Fibroblast of skin of left biceps (primary cell): Measurements from ENCODE around the gene SPDYE4.

Experiments used
- DNase-seq, 2 experiments: peaks; one replicate each; pipeline ENCODE4 v3.0.0-alpha.2; 2013; ENCODE audit warnings: low read depth in 2 of 2

Gene SPDYE4

DNA sequence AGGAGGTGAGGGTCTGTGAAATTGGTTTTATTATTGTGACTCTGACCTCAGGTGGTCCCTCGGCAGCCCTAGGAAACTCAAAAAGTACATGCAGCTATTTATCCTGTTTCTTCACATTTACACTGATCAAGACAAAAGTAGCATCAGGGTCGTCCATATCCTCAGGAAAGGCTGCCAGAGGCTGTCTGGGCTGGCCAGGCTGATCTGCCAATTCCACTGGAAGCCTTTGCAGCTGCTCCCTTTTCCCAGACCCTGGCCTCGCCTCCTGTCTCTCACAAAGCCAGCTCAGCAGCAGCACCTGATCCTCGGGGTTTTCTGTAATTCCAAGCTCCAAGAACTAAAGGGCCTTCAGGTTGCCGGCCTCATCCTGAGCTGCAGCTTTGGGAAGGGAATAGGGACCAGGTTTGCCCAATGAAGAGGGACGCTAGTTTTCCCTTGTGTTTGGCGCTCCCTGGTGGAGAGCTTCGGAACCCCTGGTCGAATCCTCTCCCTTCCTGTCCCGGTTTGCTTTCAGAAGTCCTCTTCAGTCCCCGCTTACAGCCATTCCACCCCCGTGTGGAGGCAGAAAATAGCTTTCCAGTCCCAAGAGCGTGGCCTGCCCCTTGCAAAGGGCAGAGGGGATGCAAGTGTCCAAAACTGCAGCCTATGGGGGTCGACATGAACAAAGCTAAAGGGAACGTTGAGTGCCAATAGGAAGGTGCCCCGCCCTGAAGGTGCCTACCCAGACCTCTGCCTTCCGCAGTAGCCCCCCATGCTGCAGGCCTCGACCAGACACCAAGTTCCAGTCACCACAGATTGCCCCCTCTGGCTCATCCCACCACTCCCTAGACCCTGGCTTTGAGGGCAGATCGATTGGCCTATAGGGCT, 27.4 kb upstream of the SPDYE4 start:
- DNase-seq: peak; percentile 19 to 20

DNA sequence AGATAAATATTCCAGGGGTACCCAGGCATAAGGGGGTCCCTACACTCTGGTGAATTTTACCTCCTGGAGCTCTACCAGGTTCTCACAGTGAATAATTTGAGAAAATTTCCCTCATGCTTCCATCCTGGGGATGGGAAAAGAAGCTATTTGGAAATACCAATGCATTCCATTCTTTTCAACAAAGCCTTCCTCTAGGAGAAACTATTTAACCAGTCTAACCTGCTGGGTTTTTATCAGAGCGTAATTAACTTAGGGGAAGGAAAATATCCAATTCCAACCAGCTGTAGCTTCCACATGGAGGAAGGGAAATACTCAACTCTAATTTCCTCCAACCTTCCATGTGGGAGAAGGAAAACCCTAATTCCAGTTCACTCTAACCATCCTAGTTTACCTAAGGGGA, 23.8 kb upstream of the SPDYE4 start:
- no peak for DNase-seq

GRCh38 chr17:8781776-8782175, 23.4 kb upstream of the SPDYE4 start:
- DNase-seq: no peak

DNA sequence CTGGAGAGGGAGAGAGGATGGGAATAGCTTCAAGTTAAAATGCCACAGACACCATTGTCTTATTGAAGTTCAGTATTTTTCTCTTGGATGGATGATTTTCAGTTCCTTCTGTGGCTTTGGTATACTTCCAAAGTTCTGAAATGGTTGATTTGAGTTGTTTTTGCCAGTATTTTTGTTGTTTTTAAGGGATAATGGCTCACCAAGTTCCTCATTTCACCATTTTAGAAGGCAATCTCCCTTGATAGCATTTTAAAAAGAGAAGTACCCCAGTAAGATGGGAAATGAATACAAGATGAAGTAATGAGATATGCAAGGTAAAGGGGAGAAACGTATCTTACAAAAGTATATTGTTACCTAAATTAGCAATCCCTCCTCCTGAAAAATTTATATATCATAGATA, 18.5 kb upstream of the SPDYE4 start:
- no peak for DNase-seq

DNA sequence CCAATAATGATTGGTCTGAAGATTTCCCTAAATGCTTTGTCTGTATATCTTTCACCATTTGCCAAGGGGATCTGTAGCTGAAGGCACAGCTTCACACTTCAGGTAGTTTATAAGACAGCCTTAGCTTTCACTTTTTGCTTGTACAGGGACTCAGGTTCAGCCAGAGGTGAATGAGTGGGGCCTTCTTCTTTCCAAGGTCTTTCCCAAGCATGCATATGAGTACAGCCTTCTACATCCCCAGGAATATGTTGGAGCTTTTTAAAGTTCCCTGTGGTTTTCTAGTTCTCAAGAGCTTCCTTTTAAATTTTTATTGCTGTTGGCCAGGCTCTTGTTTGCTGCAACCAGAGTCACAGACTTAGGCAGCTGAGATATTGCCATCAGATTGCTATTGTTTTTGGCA, 17.9 kb upstream of the SPDYE4 start:
- no peak for DNase-seq

DNA sequence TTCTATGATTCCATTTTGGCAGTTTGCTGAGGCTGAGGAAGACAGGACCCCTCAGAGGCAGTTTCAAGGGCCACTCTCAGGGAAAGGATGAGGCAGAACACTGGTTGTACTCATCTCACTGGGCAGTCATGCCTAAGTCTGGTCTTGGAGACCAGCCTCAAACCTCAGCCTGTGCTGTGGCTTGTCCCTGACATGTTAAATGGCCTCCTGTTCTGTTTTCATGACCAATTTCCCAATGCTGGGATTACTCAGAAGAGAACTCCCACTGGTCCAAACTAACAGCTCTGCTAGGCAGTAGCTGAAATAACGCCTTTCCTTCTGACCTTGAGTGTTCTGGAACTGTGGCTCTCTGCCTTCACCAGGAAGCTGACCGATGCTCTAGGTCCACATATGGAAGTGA, 8.4 kb upstream of the SPDYE4 start:
- DNase-seq: no peak

DNA sequence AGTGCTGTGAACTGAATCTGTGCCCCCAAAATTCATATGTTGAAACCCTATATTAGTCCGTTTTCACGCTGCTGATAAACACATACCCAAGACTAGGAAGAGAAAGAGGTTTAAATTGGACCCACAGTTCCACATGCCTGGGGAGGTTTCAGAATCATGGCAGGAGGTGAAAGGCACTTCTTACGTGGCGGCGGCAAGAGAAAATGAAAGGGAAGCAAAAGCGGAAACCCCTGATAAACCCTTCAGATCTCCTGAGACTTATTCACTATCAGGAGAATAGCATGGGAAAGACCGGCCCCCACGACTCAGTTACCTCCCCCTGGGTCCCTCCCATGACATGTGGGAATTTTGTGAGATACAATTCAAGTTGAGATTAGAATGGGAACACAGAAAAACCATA, 3.7 kb upstream of the SPDYE4 start:
- no peak for DNase-seq

- no peak for DNase-seq
Observed at GRCh38 chr17:8757189-8757588, 1.2 kb downstream of the SPDYE4 start.

- DNase-seq: no peak
Observed at GRCh38 chr17:8755590-8756255, 2.6 kb downstream of the SPDYE4 start.

DNA sequence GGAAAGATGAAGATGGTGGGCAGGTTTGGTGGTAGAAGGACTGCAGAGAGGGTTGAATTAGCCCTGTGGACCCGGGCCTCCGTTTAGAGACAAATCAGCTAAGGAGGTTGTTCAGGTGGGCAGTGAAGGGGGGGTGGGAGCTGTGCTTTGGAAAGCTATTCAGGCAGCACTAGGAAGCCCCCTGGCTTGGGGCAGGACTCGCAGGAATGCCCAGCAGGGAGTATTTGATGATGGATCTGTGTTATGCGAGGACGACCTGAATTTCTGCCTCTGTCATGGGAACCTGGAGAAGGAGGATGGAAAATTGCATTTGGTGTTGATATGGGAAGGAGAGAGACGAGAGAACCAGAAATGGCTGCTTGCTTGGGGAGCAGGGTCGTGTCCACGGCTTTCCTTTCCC, 3.5 kb downstream of the SPDYE4 start:
- no peak for DNase-seq

DNA sequence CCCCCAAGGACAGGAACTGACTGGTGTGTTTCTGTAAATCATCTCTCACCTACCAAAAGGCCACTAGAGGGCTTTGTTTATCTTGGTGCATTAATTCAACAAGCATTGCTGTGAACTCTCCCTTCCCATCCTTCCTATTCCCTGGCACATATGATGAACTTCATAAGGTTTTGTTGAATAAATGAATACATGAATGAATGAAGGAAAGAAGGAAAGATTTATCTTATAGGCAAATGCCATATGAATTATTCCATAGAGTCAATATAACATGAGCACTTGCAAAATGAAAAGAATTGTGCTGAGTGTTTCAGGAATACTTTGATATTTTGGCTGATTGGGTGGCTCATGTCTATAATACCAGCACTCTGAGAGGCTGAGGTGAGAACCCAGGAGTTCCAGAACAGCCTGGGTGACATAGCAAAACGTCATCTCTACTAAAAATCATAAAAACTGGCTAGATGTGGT, 4.3 kb downstream of the SPDYE4 start:
- DNase-seq: no peak

GRCh38 chr17:8753136-8753975, 5.0 kb downstream of the SPDYE4 start:
- no peak for DNase-seq

DNA sequence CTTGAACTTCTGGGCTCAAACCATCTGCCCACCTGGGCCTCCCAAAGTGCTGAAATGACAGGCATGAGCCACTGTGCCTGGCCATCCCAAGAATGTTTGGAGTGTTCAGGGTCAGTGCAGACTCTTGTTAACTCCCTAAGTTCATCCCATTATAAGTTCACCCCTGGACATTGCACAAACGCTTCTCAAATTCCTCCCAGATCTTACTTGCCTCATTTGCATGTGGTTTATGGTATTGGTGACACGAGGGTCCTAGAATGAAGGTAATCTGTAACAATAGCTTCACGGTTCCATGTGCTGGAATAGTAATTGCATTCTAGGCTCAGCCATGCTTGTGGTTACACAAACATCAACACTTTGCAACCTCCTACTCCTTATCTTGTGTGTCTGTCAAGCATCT, 8.7 kb downstream of the SPDYE4 start:
- DNase-seq: no peak

DNA sequence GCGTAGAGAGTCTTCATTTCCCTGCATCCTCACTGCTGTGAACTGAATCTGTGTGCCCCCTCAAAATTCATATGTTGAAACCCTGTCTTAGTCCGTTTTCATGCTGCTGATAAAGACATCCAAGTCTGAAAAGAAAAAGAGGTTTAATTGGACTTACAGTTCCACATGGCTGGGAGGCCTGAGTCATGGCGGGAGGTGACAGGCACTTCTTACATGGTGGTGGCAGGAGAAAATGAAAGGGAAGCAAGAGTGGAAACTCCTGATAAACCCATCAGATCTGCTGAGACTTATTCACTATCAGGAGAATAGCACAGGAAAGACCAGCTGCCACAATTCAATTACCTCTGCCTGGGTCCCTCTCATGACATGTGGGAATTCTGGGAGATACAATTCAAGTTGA, 10.6 kb downstream of the SPDYE4 start:
- DNase-seq: no peak

DNA sequence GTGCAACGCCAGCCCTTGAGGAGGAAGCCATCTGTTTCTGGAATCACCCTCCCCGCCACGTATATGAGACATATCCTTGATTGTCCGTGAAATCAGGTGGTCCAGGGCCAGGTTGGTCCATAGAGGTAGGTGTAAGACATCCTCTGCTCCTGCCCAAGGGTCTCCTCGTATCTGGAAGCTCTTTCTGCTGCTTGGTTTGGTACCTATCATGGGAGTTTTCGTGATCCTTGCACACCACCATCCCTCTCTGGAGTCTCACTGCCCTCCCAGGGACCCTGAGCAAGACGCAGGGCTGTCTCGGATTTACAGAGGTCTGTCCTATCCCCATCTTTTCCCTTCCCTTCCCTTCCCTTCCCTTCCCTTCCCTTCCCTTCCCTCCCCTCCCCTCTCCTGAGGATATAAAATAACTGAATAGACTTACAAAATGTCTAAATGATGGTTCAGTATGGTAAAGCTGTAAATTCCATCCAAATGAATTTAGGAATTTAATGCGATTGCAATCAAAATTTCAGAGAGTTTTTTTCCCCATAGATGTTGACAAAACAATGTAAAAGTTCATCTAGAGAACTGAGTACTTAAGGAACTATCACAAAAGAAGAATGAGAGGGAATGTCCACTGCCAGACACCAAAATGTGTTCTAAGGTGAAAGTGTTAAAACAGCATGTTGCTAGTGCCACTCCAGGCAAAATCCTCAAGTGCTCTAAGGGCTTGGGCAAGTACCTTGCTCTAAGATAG, 11.7 kb downstream of the SPDYE4 start:
- no peak for DNase-seq

- no peak for DNase-seq
Observed at GRCh38 chr17:8745586-8746500, 12.5 kb downstream of the SPDYE4 start.

DNA sequence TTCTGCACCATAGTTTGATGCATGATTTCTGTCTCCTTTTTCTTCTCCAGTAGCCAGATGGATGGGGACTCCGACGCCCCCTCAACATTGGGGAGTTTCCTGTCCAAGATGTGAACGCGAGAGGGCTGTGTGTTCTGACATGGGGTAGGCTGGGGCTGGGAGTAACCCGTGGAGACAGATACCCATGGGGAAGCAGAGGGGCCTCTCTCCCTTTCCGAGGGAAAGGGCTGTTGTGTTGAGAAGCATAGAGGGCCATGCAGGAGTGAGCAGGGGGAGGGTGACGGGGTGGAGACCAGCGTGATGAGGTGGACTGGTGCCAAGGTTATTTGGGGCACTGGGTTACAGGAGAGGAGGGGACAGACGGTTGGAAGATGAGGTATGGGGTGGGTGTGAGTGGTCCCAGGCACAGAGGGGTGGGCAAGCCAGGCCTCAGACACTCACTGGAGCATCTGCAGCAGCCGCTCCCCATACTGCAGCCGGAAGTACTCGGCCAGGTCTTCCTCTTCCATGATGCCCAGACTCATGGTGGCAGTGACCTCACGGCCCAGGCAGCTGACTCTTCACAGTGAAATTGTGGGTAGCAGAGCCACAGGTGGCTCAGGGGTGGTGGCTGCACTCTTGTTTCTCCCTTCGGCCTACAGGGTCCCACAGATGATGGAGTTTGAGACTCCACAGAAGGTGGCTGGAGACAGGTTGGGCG, 14.1 kb downstream of the SPDYE4 start:
- no peak for DNase-seq

- no peak for DNase-seq
Observed at GRCh38 chr17:8742819-8743218, 15.5 kb downstream of the SPDYE4 start.

DNA sequence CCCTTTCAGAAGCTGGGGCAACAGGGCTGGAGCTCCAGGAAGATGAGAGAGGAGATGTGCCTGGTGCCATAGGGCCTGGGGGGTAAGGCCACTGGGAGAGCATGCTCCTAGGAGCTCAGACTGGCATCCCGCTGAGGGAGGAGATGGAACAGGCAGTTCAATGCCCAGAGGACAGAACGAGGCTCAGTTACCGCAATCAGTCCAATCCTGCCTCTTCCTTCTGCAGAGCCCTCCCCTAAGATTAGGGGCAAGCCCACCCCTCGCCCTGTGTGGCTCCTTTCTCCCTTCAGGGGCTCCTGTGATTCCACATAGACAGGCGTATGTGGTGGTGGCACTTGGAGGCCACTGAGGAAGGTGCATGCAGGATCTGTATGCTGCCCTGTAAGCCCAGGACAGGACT, 16.1 kb downstream of the SPDYE4 start:
- DNase-seq: no peak

- no peak for DNase-seq
Observed at GRCh38 chr17:8741771-8742170, 16.6 kb downstream of the SPDYE4 start.
